A673 (cell line): ENCODE results near the gene KRT6C. TPM values are rescaled to one million over a fixed set of nuclear protein-coding genes. Genes with fewer than 3 reads are reported as not detected.

ENCODE experiments used
- BruUV-seq: library from RNA; stranded (reverse); fragments of 400-500 nt; replicated peaks from 2 replicates; lab custom pipeline; 2021; lab: Mats Ljungman, UMichigan
- CTCF ChIA-PET: fragments of 300-600 bp; sonication (Branson Sonifier 250); formaldehyde crosslinking; loops from one replicate; lab custom pipeline; 2022; ENCODE audit warnings: antibody characterized with exemption; lab: Charles Lee
- POLR2A ChIA-PET: fragments of 300-600 bp; sonication (Branson Sonifier 250); formaldehyde crosslinking; loops from one replicate; lab custom pipeline; 2022; ENCODE audit warnings: antibody characterized with exemption; ENCODE audit not compliant: low non-redundant PET; lab: Charles Lee
- DNase-seq: peaks from one replicate; pipeline ENCODE4 v3.0.0-alpha.2; 2015; ENCODE audit warnings: low spot score
- H3K27ac ChIP-seq: fragments of 200-600 bp; sonication (generic); 2 replicates; pipeline ENCODE4 v1.5.1; 2016; ENCODE audit warnings: mixed run types, low read depth, mild to moderate bottlenecking, mixed read lengths, antibody characterized with exemption, low read length; ENCODE audit not compliant: poor library complexity, severe bottlenecking
- H3K27me3 ChIP-seq: fragments of 200-600 bp; sonication (generic); replicated peaks from 2 replicates; pipeline ENCODE4 v1.6.1; 2017; ENCODE audit warnings: mixed run types, low read depth, mild to moderate bottlenecking, mixed read lengths, antibody characterized with exemption, low read length; ENCODE audit not compliant: insufficient read depth, poor library complexity
- H3K36me3 ChIP-seq: fragments of 200-600 bp; sonication (generic); 2 replicates; pipeline ENCODE4 v1.6.1; 2016; ENCODE audit warnings: mixed run types, mild to moderate bottlenecking, mixed read lengths, antibody characterized with exemption, low read length; ENCODE audit not compliant: insufficient read depth, poor library complexity, severe bottlenecking
- H3K4me1 ChIP-seq: fragments of 200-600 bp; sonication (generic); 2 replicates; pipeline ENCODE4 v1.6.1; 2017; ENCODE audit warnings: mixed run types, mild to moderate bottlenecking, mixed read lengths, antibody characterized with exemption, low read length; ENCODE audit not compliant: insufficient read depth, poor library complexity, severe bottlenecking
- H3K4me3 ChIP-seq: fragments of 200-600 bp; sonication (generic); 2 replicates; pipeline ENCODE4 v1.5.1; 2016; ENCODE audit warnings: low read depth, mixed run types, mild to moderate bottlenecking, mixed read lengths, low read length; ENCODE audit not compliant: poor library complexity, severe bottlenecking
- H3K9me3 ChIP-seq: fragments of 200-600 bp; sonication (generic); 2 replicates; pipeline ENCODE4 v1.6.1; 2016; ENCODE audit warnings: mixed run types, low read depth, mild to moderate bottlenecking, mixed read lengths, antibody characterized with exemption, low read length; ENCODE audit not compliant: poor library complexity, severe bottlenecking
- CTCF ChIP-seq: fragments of 300-800, 200-600 bp; sonication (generic); conservative IDR thresholded peaks from 2 replicates; pipeline ENCODE4 v1.5.1; 2017; ENCODE audit warnings: low read depth, mild to moderate bottlenecking, antibody characterized with exemption, low read length, moderate library complexity, mixed read lengths
- EZH2 ChIP-seq: fragments of 200-600 bp; sonication (generic); IDR thresholded peaks from 2 replicates; pipeline ENCODE4 v1.6.1; 2017; ENCODE audit warnings: borderline replicate concordance, low read depth, mild to moderate bottlenecking, mixed read lengths, antibody characterized with exemption, low read length; ENCODE audit not compliant: poor library complexity, severe bottlenecking
- intact Hi-C: fragments of 100-400 bp; cut with micrococcal nuclease; formaldehyde crosslinking; loops from one replicate; pipeline ENCODE4 v1.10.0; 2022; ENCODE audit not compliant: unreplicated experiment
- total RNA-seq: library from RNA; stranded (reverse); gene quantifications from 2 replicates; pipeline ENCODE4 v1.2.3, GENCODE V29; 2021

Gene KRT6C
- total RNA-seq, 1 experiment from 2014 or later: not detected

- H3K27me3 ChIP-seq: no peaks in the 10 kb centered on the region
- H3K36me3 ChIP-seq: no peaks in the 10 kb centered on the region
- H3K4me1 ChIP-seq: no peaks in the 10 kb centered on the region
- BruUV-seq: no TSS peak
- intact Hi-C loops: no loop called here
- POLR2A ChIA-PET: no interaction called here
- no peak for DNase-seq
- no peak overlapping the region for H3K4me3 ChIP-seq
- H3K9me3 ChIP-seq: no peaks in the 10 kb centered on the region
- CTCF ChIA-PET: no interaction called here
- H3K27ac ChIP-seq: no peak overlapping the region
- TF ChIP-seq CTCF: no peak
- TF ChIP-seq EZH2: no peak
Observed at GRCh38 chr12:52440821-52441319, 32.7 kb downstream of the KRT6C start.

GRCh38 chr12:52439845-52440244 is 33.8 kb downstream of the KRT6C start:
- CTCF ChIA-PET: no interaction called here
- TF ChIP-seq EZH2 (no peak), CTCF (no peak)
- Histone ChIP-seq H3K27ac (no peak overlapping the region), H3K36me3 (no peaks in the 10 kb centered on the region), H3K9me3 (no peaks in the 10 kb centered on the region), H3K4me3 (no peak overlapping the region), H3K4me1 (no peaks in the 10 kb centered on the region), H3K27me3 (no peaks in the 10 kb centered on the region)
- POLR2A ChIA-PET: no interaction called here
- BruUV-seq: no TSS peak
- intact Hi-C loops: no loop called here
- no peak for DNase-seq

GRCh38 chr12:52439420-52439819 is 34.2 kb downstream of the KRT6C start:
- no TSS peak for BruUV-seq
- TF ChIP-seq EZH2: no peak
- no peak for TF ChIP-seq CTCF

More at GRCh38 chr12:52439420-52439819, 34.2 kb downstream of the KRT6C start:
- CTCF ChIA-PET: no interaction called here
- no peaks in the 10 kb centered on the region for H3K27me3 ChIP-seq
- no peaks in the 10 kb centered on the region for H3K9me3 ChIP-seq
- intact Hi-C loops: no loop called here
- no peak for DNase-seq
- no peaks in the 10 kb centered on the region for H3K36me3 ChIP-seq
- POLR2A ChIA-PET: no interaction called here
- no peak overlapping the region for H3K4me3 ChIP-seq
- no peaks in the 10 kb centered on the region for H3K4me1 ChIP-seq
- no peak overlapping the region for H3K27ac ChIP-seq
